Measurements from ENCODE around the gene FREY1. TPM values are rescaled to one million over a fixed set of nuclear protein-coding genes. Genes with fewer than 3 reads are reported as not detected.

FREY1 gene
- total and polyA plus RNA-seq, 9 of the 15 experiments (the other 6 are each of a cell fraction or from before 2014, with no cell fraction given) = 0.25 to 1.5 (median 1.1) TPM; not detected in 5

GRCh38 chr11:45879803-45880686 is 27.0 kb downstream of the FREY1 start (continued):
- no peak for TF ChIP-seq GMEB1 (CRISPR knock-in tag; IDR thresholded peaks at IDR 0.05)
- no peak for TF ChIP-seq PHB (CRISPR knock-in tag; IDR thresholded peaks at IDR 0.05)
- TF ChIP-seq RBM25 (IDR thresholded peaks at IDR 0.05; ENCODE audit: low read depth, low read length, severe bottlenecking) = no peak
- no peak for TF ChIP-seq RNF219 (CRISPR knock-in tag; IDR thresholded peaks at IDR 0.05)
- TF ChIP-seq SRSF1 (IDR thresholded peaks at IDR 0.05; ENCODE audit: low read depth, low read length) = no peak
- TF ChIP-seq ZKSCAN3 (CRISPR knock-in tag; IDR thresholded peaks at IDR 0.05) = no peak
- TF ChIP-seq FUS (optimal IDR thresholded peaks at IDR 0.05; ENCODE audit: low read depth, low read length) = no peak
- no peak for TF ChIP-seq HMG20A (CRISPR knock-in tag; conservative IDR thresholded peaks at IDR 0.05)
- TF ChIP-seq POU5F1 (IDR thresholded peaks at IDR 0.05; ENCODE audit: borderline replicate concordance, low read depth, low read length, partially characterized antibody) = no peak
- TF ChIP-seq HINFP (tag; conservative IDR thresholded peaks at IDR 0.05; ENCODE audit: low read depth) = no peak
- no peak for TF ChIP-seq MAX (CRISPR knock-in tag; IDR thresholded peaks at IDR 0.05)
- no peak for TF ChIP-seq KDM4B (IDR thresholded peaks at IDR 0.05; ENCODE audit: borderline replicate concordance in 2 of 2, low read depth in 1 of 2)
- TF ChIP-seq BRCA1 (IDR thresholded peaks at IDR 0.05) = no peak
- TF ChIP-seq BRCA1 (CRISPR knock-in tag; IDR thresholded peaks at IDR 0.05) = no peak
- no peak for TF ChIP-seq RFX1 (IDR thresholded peaks at IDR 0.05)
- TF ChIP-seq POLR2G (IDR thresholded peaks at IDR 0.05; ENCODE audit: low read depth, low read length) = no peak
- no peak for TF ChIP-seq TSC22D4 (tag; IDR thresholded peaks at IDR 0.05)
- no peak for TF ChIP-seq CBX1 (IDR thresholded peaks at IDR 0.05; ENCODE audit: low read depth)
- TF ChIP-seq HOMEZ (CRISPR knock-in tag; IDR thresholded peaks at IDR 0.05) = no peak

Data from K562 (cell line).